Thyroid gland (tissue), 4 donors: Measurements from ENCODE around the gene LGALS1.

Experiments
- CTCF ChIP-seq, 6 experiments: fragments of 200-600 bp in 3 of 6; fragments of 450-650 bp in 3 of 6; sonication (generic) in 3 of 6; IDR thresholded peaks; one replicate each; pipeline ENCODE4 v1.5.1; 2016 to 2019; ENCODE audit warnings: antibody characterized with exemption in 6 of 6, mild to moderate bottlenecking in 2 of 6, inconsistent platforms in 1 of 6, moderate library complexity in 1 of 6
- POLR2A ChIP-seq, 2 donors: fragments of 450-650 bp; IDR thresholded peaks; one replicate each; pipeline ENCODE4 v1.6.1; 2017; ENCODE audit warnings: antibody characterized with exemption in 2 of 2, mild to moderate bottlenecking in 2 of 2, moderate library complexity in 1 of 2

GRCh38 chr22:37647317-37647716 is 28.1 kb upstream of the LGALS1 start:
- TF ChIP-seq CTCF (IDR thresholded peaks at IDR 0.05): no peak
- TF ChIP-seq POLR2A (IDR thresholded peaks at IDR 0.05): no peak
